GM12865 (cell line): ENCODE data around the gene BEND5.

Experiments
- DNase-seq: peaks from one replicate; pipeline ENCODE4 v3.0.0; 2010; ENCODE audit warnings: low read depth
- H3K4me3 ChIP-seq: 2 replicates; pipeline ENCODE4 v1.5.1; 2011; ENCODE audit warnings: mild to moderate bottlenecking, low read depth, low read length, control low read depth
- CTCF ChIP-seq: IDR thresholded peaks from 2 replicates; pipeline ENCODE4 v1.5.1; 2011; ENCODE audit warnings: low read length, control low read depth, low read depth, inconsistent platforms; ENCODE audit not compliant: insufficient read depth; ENCODE audit errors: missing control alignments

Gene BEND5

GRCh38 chr1:48785869-48786268, 9.2 kb upstream of the BEND5 start:
- TF ChIP-seq CTCF: no peak
- no peak overlapping the region for H3K4me3 ChIP-seq
- peak; percentile 37 for DNase-seq

- H3K4me3 ChIP-seq: no peak overlapping the region
- TF ChIP-seq CTCF: no peak
- DNase-seq: no peak
Observed at GRCh38 chr1:48784301-48784700, 7.6 kb upstream of the BEND5 start.

GRCh38 chr1:48777219-48777895, 666 bp upstream of the BEND5 start:
- H3K4me3 ChIP-seq: peak overlapping the region; percentile 35

GRCh38 chr1:48775831-48776392, 779 bp downstream of the BEND5 start:
- TF ChIP-seq CTCF: no peak
- no peak for DNase-seq
- peak overlapping the region; percentile 29; the same call in 1 of the 2 replicates for H3K4me3 ChIP-seq

More at GRCh38 chr1:48777219-48777895, 666 bp upstream of the BEND5 start:
- DNase-seq: no peak
- no peak for TF ChIP-seq CTCF

- TF ChIP-seq CTCF: no peak
- no peak overlapping the region for H3K4me3 ChIP-seq
- peak; percentile 30 for DNase-seq
Observed at GRCh38 chr1:48773133-48773532, 3.6 kb downstream of the BEND5 start.

- no peak overlapping the region for H3K4me3 ChIP-seq
- DNase-seq: no peak
- no peak for TF ChIP-seq CTCF
Observed at GRCh38 chr1:48772211-48772610, 4.5 kb downstream of the BEND5 start.

GRCh38 chr1:48771561-48771960, 5.1 kb downstream of the BEND5 start:
- H3K4me3 ChIP-seq: no peak overlapping the region
- DNase-seq: no peak
- TF ChIP-seq CTCF: no peak
